ENCODE measurements around the gene TAF4.

The TAF4 gene

GRCh38 chr20:61956396-61957342, 109.0 kb downstream of the TAF4 start (continued):
- TF ChIP-seq ZNF202 (tag by site-specific recombination; IDR thresholded peaks at IDR 0.05; ENCODE audit: borderline replicate concordance) (no peak), ZNF26 (tag by site-specific recombination; IDR thresholded peaks at IDR 0.05) (no peak), ZSCAN23 (tag by site-specific recombination; IDR thresholded peaks at IDR 0.05) (no peak), ZNF391 (tag by site-specific recombination; IDR thresholded peaks at IDR 0.05; ENCODE audit: borderline replicate concordance, low read depth) (no peak), ZNF521 (tag by site-specific recombination; IDR thresholded peaks at IDR 0.05) (no peak), ZNF707 (tag by site-specific recombination; IDR thresholded peaks at IDR 0.05) (no peak), ELK4 (IDR thresholded peaks at IDR 0.05; ENCODE audit: borderline replicate concordance, low read depth, low read length) (no peak), GLI4 (tag by site-specific recombination; IDR thresholded peaks at IDR 0.05) (no peak), IKZF3 (tag by site-specific recombination; IDR thresholded peaks at IDR 0.05) (no peak), SCRT2 (tag by site-specific recombination; IDR thresholded peaks at IDR 0.05) (peak; percentile 94), ZNF610 (tag by site-specific recombination; IDR thresholded peaks at IDR 0.05; ENCODE audit: borderline replicate concordance) (no peak), ZNF560 (tag by site-specific recombination; IDR thresholded peaks at IDR 0.05; ENCODE audit: borderline replicate concordance) (no peak), ZNF423 (tag by site-specific recombination; IDR thresholded peaks at IDR 0.05) (no peak), ZNF121 (tag by site-specific recombination; IDR thresholded peaks at IDR 0.05) (no peak), ZBTB48 (tag by site-specific recombination; IDR thresholded peaks at IDR 0.05) (no peak), MZF1 (tag by site-specific recombination; IDR thresholded peaks at IDR 0.05; ENCODE audit: borderline replicate concordance) (no peak), ZSCAN18 (tag by site-specific recombination; IDR thresholded peaks at IDR 0.05) (no peak), ZNF791 (tag by site-specific recombination; IDR thresholded peaks at IDR 0.05) (no peak), BCL11B (tag by site-specific recombination; IDR thresholded peaks at IDR 0.05; ENCODE audit: low read depth) (no peak), AEBP2 (tag by site-specific recombination; IDR thresholded peaks at IDR 0.05; ENCODE audit: borderline replicate concordance) (no peak)
- TF ChIP-seq, protein P1, sequence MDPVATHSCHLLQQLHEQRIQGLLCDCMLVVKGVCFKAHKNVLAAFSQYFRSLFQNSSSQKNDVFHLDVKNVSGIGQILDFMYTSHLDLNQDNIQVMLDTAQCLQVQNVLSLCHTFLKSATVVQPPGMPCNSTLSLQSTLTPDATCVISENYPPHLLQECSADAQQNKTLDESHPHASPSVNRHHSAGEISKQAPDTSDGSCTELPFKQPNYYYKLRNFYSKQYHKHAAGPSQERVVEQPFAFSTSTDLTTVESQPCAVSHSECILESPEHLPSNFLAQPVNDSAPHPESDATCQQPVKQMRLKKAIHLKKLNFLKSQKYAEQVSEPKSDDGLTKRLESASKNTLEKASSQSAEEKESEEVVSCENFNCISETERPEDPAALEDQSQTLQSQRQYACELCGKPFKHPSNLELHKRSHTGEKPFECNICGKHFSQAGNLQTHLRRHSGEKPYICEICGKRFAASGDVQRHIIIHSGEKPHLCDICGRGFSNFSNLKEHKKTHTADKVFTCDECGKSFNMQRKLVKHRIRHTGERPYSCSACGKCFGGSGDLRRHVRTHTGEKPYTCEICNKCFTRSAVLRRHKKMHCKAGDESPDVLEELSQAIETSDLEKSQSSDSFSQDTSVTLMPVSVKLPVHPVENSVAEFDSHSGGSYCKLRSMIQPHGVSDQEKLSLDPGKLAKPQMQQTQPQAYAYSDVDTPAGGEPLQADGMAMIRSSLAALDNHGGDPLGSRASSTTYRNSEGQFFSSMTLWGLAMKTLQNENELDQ (tag by site-specific recombination; IDR thresholded peaks at IDR 0.05; ENCODE audit: low read depth) = no peak
- TF ChIP-seq, protein P2, sequence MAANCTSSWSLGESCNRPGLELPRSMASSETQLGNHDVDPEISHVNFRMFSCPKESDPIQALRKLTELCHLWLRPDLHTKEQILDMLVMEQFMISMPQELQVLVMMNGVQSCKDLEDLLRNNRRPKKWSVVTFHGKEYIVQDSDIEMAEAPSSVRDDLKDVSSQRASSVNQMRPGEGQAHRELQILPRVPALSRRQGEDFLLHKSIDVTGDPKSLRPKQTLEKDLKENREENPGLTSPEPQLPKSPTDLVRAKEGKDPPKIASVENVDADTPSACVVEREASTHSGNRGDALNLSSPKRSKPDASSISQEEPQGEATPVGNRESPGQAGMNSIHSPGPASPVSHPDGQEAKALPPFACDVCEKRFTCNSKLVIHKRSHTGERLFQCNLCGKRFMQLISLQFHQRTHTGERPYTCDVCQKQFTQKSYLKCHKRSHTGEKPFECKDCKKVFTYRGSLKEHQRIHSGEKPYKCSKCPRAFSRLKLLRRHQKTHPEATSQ (tag by site-specific recombination; IDR thresholded peaks at IDR 0.05) = no peak
- TF ChIP-seq, protein P3, sequence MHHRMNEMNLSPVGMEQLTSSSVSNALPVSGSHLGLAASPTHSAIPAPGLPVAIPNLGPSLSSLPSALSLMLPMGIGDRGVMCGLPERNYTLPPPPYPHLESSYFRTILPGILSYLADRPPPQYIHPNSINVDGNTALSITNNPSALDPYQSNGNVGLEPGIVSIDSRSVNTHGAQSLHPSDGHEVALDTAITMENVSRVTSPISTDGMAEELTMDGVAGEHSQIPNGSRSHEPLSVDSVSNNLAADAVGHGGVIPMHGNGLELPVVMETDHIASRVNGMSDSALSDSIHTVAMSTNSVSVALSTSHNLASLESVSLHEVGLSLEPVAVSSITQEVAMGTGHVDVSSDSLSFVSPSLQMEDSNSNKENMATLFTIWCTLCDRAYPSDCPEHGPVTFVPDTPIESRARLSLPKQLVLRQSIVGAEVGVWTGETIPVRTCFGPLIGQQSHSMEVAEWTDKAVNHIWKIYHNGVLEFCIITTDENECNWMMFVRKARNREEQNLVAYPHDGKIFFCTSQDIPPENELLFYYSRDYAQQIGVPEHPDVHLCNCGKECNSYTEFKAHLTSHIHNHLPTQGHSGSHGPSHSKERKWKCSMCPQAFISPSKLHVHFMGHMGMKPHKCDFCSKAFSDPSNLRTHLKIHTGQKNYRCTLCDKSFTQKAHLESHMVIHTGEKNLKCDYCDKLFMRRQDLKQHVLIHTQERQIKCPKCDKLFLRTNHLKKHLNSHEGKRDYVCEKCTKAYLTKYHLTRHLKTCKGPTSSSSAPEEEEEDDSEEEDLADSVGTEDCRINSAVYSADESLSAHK (tag by site-specific recombination; IDR thresholded peaks at IDR 0.05) = 0 out of 2 replicates have a peak, but pooled peaks have one; percentile 22

Measured in HEK293 (cell line).